ENCODE measurements around the gene EBPL. TPM values are rescaled to one million over a fixed set of nuclear protein-coding genes. Genes with fewer than 3 reads are reported as not detected.
"Not testable (repeated sequence)": the region's sequence is repeated elsewhere in the genome, so short reads cannot be mapped to it uniquely, and the experiment has no call there.

The EBPL gene
- total RNA-seq, 6 experiments from 2014 or later, result 69.5 to 82.8 (median 75.5) TPM

DNA sequence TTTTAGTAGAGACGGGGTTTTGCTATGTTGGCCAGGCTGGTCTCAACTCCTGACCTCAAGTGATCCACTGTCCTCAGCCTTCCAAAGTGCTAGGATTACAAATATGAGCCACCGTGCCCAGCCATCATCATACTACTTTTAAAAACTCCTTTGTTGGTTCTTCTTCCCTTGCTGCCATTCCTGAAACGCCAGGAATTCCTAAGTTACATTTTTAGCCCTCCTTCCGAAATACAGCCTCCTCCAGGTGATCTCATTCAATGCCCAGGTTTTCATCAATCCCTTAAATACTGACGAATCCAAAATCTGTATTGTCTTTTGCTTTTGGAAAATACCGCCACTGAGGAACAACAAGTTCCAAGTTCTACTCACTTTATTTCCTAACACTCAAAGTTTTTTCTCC is 25.3 kb upstream of the EBPL start:
- DNase-seq, result no peak
- Mint-ChIP-seq H3K4me1 (ENCODE audit: low read depth) (peaks cover 11% of the 10 kb centered on the region), H3K4me3 (no peak overlapping the region), H3K9me3 (peaks cover 31% of the 10 kb centered on the region), H3K27me3 (ENCODE audit: insufficient read depth) (no peaks in the 10 kb centered on the region), H3K27ac (no peak overlapping the region), H3K36me3 (ENCODE audit: low read depth) (peaks cover 60% of the 10 kb centered on the region)
- TF ChIP-seq, protein P1, sequence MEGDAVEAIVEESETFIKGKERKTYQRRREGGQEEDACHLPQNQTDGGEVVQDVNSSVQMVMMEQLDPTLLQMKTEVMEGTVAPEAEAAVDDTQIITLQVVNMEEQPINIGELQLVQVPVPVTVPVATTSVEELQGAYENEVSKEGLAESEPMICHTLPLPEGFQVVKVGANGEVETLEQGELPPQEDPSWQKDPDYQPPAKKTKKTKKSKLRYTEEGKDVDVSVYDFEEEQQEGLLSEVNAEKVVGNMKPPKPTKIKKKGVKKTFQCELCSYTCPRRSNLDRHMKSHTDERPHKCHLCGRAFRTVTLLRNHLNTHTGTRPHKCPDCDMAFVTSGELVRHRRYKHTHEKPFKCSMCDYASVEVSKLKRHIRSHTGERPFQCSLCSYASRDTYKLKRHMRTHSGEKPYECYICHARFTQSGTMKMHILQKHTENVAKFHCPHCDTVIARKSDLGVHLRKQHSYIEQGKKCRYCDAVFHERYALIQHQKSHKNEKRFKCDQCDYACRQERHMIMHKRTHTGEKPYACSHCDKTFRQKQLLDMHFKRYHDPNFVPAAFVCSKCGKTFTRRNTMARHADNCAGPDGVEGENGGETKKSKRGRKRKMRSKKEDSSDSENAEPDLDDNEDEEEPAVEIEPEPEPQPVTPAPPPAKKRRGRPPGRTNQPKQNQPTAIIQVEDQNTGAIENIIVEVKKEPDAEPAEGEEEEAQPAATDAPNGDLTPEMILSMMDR (IDR thresholded peaks at IDR 0.05), result no peak

DNA sequence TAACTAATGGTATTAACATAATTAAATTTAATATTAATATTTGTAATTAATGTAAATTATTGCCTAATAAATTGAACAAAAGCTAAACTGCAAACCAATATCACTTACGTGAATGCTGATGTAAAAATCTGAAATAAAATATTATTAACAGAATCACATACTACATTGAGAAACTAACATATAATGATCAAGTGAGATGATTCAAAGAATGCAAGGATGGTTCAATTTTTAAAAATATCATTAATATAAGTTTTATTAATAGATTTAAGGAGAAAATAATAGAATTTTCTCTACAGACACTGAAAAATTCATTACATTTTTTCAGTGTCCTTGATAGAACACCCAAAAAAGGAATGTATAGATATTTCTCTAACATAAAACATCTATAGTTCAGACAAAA is 23.5 kb upstream of the EBPL start:
- peaks cover 67% of the 10 kb centered on the region for H3K36me3 Mint-ChIP-seq (ENCODE audit: low read depth)
- no peak for DNase-seq
- peaks cover 31% of the 10 kb centered on the region for H3K9me3 Mint-ChIP-seq
- H3K4me1 Mint-ChIP-seq (ENCODE audit: low read depth), result peaks cover 21% of the 10 kb centered on the region
- no peak overlapping the region for H3K4me3 Mint-ChIP-seq
- no peak overlapping the region for H3K27ac Mint-ChIP-seq
- TF ChIP-seq, protein P1 (IDR thresholded peaks at IDR 0.05), result no peak
- H3K27me3 Mint-ChIP-seq (ENCODE audit: insufficient read depth), result no peaks in the 10 kb centered on the region

DNA sequence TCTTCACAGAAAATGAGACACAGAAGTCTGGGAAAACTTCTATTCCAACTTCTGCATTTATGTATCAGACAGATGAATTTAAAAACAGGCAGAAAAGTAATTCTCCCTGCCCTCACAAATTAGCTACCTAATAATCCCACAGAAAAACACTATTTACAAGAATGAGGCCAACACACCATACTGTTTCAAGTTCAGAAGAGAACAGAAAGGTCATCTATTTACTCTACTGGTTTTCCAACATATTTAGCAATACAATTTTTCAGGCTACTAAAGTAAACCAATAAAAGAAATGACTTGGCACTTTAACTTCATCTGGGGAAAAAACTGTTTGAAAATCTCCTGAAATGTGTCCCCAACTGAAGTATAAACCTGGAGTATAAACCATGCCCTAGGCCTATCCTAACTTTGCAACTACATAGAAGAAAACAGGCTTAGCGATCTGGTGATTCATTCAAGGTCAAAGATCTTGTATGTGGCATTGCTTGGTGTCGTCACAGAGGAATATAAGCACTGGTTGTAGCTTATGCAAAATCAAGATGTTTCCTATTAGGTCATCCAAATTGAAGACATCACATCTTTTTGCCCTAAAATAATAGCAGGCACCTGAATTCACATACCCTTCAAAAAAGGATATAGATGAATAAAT is 20.1 kb upstream of the EBPL start:
- H3K36me3 Mint-ChIP-seq (ENCODE audit: low read depth), result peaks cover 60% of the 10 kb centered on the region
- peak overlapping the region; percentile 71 for H3K27ac Mint-ChIP-seq

DNA sequence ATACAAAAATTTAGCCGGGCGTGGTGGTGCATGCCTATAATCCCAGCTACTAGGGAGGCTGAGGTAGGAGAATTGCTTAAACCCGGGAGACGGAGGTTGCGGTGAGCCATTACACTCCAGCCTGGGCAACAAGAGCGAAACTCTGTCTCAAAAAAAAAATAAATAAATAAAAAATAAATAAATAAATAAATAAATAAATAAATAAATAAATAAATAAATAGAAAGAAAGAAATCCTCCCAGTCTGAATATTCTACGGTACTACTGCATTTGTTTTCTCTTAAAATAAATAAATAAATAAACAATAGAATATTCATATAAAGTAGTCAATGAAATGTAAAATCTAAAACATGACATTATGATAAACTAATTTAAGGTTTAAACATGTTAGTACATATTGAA is 13.0 kb upstream of the EBPL start:
- DNase-seq; H3K27ac Mint-ChIP-seq; H3K4me3 Mint-ChIP-seq; H3K4me1 Mint-ChIP-seq (ENCODE audit: low read depth); H3K27me3 Mint-ChIP-seq (ENCODE audit: insufficient read depth); H3K9me3 Mint-ChIP-seq: not testable (repeated sequence)
- H3K36me3 Mint-ChIP-seq (ENCODE audit: low read depth), result peaks cover 20% of the 10 kb centered on the region

More for the DNA sequence above, 20.1 kb upstream of the EBPL start:
- peaks cover 21% of the 10 kb centered on the region for H3K4me1 Mint-ChIP-seq (ENCODE audit: low read depth)
- TF ChIP-seq, protein P1 (IDR thresholded peaks at IDR 0.05), result no peak
- H3K4me3 Mint-ChIP-seq, result no peak overlapping the region
- DNase-seq, result peak; percentile 82
- peaks cover 23% of the 10 kb centered on the region for H3K9me3 Mint-ChIP-seq
- H3K27me3 Mint-ChIP-seq (ENCODE audit: insufficient read depth), result no peaks in the 10 kb centered on the region; the same call in 1 of the 2 replicates

DNA sequence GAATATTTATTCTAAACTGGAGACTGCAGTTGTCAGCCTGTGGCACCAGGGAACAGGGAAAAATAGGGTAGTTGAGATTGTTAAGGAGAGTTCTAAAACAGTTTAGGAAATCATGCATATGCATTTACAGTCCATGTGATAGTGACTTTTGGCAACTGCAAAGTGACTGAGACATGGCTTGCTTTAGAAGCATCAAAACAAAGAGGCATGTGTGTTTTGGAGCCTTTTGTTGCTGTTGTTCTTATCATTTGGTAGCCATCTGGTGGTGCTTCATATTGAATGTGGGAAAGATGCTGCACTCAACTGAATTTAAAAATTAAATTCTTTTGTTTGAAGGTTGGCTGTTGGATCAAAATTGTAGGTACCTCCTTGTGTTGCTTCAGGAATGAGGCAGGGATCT is 10.2 kb upstream of the EBPL start:
- no peak for DNase-seq
- H3K27ac Mint-ChIP-seq, result no peak overlapping the region
- no peaks in the 10 kb centered on the region for H3K9me3 Mint-ChIP-seq
- H3K27me3 Mint-ChIP-seq (ENCODE audit: insufficient read depth), result no peaks in the 10 kb centered on the region; the same call in 1 of the 2 replicates
- H3K36me3 Mint-ChIP-seq (ENCODE audit: low read depth), result peaks cover 24% of the 10 kb centered on the region
- no peak overlapping the region for H3K4me3 Mint-ChIP-seq
- H3K4me1 Mint-ChIP-seq (ENCODE audit: low read depth), result no peaks in the 10 kb centered on the region
- TF ChIP-seq, protein P1 (IDR thresholded peaks at IDR 0.05), result no peak

DNA sequence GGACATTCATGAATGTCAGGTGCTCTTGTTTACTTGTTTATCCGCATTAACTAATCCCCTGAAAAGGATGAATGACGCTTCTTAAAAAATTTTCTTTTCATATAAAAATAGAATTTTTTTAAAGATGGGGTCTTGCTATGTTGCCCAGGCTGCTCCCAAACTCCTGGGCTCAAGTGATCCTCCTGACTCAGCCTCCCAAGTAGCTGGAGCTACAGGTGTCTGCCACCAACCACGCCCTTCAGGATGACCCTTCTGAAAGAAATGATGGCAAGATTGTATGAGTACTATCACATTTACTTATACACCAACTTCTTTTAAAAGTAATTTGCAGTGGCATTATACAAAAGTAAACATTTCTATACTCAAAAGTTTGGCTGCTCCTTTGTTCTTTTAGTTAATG is 6.2 kb upstream of the EBPL start:
- H3K4me1 Mint-ChIP-seq (ENCODE audit: low read depth), result peaks cover 19% of the 10 kb centered on the region
- H3K4me3 Mint-ChIP-seq, result no peak overlapping the region
- no peaks in the 10 kb centered on the region for H3K9me3 Mint-ChIP-seq
- H3K27me3 Mint-ChIP-seq (ENCODE audit: insufficient read depth), result no peaks in the 10 kb centered on the region; the same call in 1 of the 2 replicates
- peaks cover 24% of the 10 kb centered on the region for H3K36me3 Mint-ChIP-seq (ENCODE audit: low read depth)
- no peak for DNase-seq
- TF ChIP-seq, protein P1 (IDR thresholded peaks at IDR 0.05), result no peak
- H3K27ac Mint-ChIP-seq, result no peak overlapping the region
